Erythroblast (primary cell): ENCODE results near the gene ANKRD62.

Source experiments
- GATA1 ChIP-seq: IDR thresholded peaks from 2 replicates; pipeline ENCODE4 v1.6.1; 2011; ENCODE audit warnings: low read depth, mild to moderate bottlenecking, control low read depth, low read length, moderate library complexity
- POLR2A ChIP-seq: IDR thresholded peaks from 2 replicates; pipeline ENCODE4 v1.6.1; 2011; ENCODE audit warnings: mild to moderate bottlenecking, low read length

- TF ChIP-seq POLR2A, result no peak
- TF ChIP-seq GATA1, result no peak
These were observed 7.9 kb upstream of the ANKRD62 start for GRCh38 chr18:12085786-12086185.
